SW480 (cell line): ENCODE measurements around the gene GALNT10.

Experiments
- DNase-seq: peaks from one replicate; pipeline ENCODE4 v3.0.0-alpha.2; 2016; ENCODE audit warnings: low spot score

The GALNT10 gene

GRCh38 chr5:154267516-154267915 lies 77.0 kb downstream of the GALNT10 start:
- no peak for DNase-seq

GRCh38 chr5:154268073-154268472 lies 77.5 kb downstream of the GALNT10 start:
- no peak for DNase-seq

DNA sequence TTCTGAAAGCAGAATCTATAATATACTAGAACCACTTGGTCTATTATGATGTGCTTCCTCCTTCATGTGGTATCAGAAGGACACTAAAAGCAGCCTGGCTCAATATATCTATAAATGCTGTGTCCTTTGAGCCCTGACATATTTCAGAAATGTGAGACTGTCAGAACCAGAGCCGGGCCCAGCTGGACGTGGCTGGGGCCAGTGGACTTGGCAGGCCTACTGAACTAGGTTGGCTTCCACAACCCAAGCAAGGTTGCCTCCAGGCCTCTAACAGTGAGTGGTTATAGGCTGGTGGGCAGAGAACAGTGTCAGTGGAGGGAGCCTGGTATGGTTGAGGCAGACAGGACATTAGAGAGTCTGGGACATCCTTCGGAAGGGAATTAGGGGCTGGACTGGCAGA lies 78.9 kb downstream of the GALNT10 start:
- DNase-seq = no peak

GRCh38 chr5:154271466-154271865 lies 80.9 kb downstream of the GALNT10 start:
- no peak for DNase-seq

- no peak for DNase-seq
Observed at GRCh38 chr5:154271936-154272514, 81.5 kb downstream of the GALNT10 start.

- peak; percentile 13 for DNase-seq
Observed at GRCh38 chr5:154273028-154273617, 82.6 kb downstream of the GALNT10 start.

DNA sequence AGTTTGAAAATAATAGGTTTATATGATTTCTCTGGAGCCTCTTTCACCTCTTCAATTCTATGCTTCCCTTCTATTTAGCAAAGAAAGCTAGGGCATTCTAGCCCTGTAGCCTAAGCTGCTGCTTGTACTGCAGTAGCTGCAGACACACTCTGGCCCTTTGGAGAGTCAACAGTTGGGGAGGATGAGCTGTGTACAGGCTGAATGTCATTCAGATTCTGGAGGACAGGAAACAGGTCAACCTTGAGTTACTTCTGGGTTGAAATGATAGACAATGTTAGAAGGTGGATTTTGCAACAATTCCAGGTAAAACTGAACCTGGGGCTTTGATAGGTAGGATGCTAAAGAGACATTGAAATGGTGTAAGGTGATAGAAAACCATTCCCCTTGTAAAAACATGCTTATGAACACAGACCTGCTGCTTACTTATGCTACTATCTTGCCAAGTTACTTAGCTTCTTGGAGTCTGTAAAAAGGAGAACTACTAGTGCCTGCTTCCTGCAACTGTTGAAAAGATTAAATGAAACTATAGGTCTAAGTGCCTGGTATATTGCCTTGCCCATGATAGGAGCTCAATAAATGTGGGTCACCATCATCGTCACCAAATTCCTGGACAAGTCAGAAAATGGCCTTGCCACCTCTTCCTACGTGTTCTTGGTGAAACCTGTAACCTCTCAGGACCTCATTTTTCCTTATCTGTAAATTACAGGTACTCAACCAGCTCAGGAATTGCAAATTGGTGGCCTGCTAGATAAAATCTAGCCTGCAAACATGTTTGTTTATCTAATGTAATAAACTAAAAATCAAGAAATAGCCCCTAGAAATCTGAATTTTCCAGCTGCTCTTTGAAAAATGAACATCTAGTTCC lies 83.7 kb downstream of the GALNT10 start:
- DNase-seq = no peak

DNA sequence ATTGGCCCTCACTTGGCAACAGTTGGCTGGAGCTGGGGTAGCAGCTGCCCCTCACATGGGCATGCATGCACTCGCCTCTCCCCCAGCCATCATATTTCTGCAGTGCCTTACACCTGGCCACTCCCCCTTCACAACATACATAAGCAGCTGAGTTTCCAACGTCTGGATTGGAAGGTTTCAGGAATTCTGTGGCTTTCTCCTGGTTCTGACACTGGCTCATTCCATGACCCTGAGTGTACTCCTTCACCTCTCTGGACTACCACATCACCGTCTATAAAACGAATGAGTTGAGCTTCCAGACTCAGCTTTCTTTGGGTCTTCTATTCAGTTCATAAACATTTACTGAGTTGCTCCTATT lies 84.3 kb downstream of the GALNT10 start:
- no peak for DNase-seq

- DNase-seq = no peak
Observed at GRCh38 chr5:154275566-154275965, 85.0 kb downstream of the GALNT10 start.

DNA sequence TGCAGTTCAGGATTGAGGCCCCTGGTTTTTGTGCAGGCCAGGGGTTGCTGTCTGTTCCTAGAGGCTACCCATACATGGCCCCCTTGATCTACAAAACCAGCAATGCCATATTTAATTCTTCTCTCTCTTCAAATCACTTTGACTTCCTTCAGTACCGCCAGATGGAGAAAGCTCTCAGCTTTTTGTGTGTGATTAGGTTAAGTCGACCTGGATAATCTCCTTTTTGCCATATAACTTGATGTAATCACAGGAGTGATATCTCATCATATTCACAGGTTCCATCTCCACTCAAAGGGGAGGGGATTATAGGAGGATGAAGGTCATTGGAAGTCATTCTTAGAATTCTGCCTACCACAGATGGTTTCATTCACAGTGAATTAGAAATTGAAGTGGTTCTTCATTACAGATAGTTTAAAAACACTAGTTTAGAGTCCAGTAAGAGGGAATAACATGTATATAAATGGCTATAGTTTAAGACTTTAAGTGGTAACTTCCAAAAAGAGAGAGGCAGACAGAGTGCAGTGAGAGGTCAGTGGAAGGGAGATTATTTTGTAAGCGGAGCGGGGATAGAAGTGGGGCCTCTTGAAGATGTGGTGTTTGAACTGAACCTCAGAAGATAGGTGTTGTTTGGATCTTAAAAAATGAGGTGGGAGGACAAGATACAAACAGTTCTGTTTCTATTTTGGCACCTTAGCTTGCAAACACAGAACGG lies 85.9 kb downstream of the GALNT10 start:
- no peak for DNase-seq

- no peak for DNase-seq
Observed at GRCh38 chr5:154276973-154277331, 86.4 kb downstream of the GALNT10 start.

DNA sequence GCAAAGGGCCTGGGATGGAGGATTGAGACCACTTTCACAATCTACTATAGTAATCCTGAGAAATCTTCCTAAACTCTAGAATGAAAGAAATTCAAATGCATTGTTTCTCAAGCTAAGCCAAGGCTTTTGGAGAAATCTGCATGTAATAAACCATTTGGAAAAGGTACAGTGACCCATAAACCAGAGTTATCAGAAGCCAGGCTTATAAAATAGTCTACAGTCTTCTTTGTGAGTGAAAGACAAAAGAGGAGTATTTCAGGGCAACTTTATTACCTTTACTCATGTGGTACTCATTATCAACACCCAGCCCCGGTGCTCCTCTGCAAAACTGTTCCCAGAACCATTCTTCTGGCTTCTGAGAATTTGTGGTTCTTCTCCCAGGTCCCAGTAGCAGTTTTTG lies 87.0 kb downstream of the GALNT10 start:
- no peak for DNase-seq

DNA sequence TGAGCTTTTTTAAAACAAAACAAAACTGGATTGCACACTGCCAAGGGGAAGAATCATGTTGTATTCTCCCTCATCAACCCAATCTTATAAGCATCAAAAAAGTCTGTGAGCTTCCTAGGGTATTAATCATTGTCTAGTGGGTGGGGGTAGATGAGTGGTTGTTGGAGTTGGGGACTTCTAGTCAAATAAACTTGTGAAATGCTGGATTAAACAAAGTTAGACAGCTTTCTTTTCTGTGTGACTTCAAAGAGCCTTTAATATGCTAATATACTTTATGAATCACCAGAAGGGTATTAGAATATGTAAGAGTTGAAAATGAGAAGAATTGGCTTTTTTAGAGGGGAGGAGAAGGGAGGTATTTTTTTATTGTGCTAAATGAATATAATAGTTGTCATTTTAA lies 87.7 kb downstream of the GALNT10 start:
- no peak for DNase-seq

DNA sequence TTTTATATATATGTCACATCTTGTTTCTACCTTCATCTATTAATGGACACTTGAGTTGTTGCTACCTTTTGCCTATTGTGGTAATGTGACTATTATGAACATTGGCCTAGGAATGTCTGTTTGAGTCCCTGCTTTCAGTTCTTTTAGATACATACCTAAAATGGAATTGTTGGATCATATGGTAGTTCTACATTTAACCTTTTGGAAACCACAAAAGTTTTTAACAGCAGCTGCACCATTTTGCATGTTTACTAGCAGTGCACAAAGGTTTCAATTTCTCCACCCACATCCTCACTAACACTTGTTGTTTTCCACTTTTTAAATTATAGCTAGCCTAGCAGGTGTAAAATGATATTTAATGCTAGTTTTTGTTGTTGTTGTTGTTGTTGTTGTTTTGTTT lies 88.4 kb downstream of the GALNT10 start:
- DNase-seq = no peak

DNA sequence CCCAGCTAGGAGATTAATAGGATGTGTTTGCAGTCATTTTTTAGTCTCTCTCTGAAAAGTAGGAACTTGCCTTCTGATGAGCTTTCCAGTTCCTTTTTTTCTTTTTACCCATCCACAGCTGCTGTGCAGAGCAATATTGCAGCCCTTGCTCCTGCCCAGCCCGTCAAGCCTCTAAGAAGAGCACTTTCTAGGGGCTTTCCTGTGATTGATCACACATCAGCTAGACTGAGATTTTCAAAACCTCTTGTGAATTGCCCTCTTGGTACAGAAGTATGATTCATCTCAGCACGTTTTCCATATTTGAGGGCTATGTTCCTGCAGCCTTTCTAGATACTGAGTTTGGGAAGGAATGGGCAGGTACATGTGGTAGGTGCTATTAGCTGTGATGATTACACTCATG lies 93.9 kb downstream of the GALNT10 start:
- DNase-seq = no peak

DNA sequence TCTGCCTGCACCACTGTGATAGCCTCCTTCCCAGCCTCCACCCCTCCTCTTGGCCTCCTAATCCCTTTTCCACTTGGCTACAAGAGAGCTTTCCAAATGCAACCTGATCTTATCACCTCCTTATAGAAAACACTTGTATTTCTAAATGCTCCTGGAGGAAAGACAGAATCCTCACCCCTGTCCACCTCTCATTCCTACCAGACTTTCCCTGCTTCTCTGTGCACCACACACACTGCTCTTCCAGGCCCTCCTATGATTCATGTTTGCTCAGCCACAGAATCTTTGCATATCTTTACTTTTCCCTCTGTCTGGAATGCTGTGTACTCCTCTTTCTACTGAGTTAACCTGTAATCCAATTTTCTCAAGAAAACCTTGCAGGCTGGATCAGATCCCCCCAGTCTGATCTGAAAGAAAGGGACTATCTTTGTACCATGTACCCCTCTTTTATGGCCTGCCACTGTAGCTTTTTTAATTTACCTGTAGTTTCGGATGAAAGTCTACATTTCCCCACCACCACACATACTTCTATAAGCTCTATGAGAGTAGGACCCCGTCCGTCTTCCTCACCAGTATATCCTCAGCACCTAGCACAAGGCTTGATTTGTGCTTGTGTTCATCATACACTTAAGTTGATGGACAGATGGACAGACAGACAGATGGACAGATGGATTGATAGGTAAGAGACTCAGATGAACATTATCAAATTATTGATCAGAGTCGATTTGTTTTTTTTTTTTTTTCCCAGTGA lies 95.3 kb downstream of the GALNT10 start:
- no peak for DNase-seq

GRCh38 chr5:154286557-154286956 lies 96.0 kb downstream of the GALNT10 start:
- DNase-seq = no peak

DNA sequence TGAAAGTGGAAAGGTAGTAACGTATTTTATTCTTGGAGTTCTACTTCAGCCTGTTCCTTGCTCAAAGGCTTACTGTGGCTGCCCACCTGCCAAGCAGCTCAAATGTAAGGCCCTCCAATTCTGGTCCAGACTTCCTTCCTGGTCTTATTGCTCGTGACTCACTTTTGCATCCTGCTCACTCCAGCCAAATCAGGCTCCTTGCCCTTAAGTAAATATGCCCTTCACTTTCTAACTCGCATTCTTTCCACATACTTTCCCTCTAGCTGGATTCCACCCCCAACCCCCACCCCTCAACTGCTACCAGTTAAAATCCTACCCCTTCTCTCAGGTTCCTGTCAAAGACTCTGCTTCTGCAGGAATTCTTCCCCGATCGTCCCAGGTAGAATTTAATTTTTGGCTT lies 96.6 kb downstream of the GALNT10 start:
- DNase-seq = no peak

- no peak for DNase-seq
Observed at GRCh38 chr5:154288145-154288544, 97.6 kb downstream of the GALNT10 start.

- no peak for DNase-seq
Observed at GRCh38 chr5:154291917-154292316, 101.4 kb downstream of the GALNT10 start.

- DNase-seq = no peak
Observed at GRCh38 chr5:154293219-154293618, 102.7 kb downstream of the GALNT10 start.

- no peak for DNase-seq
Observed at GRCh38 chr5:154295551-154295950, 105.0 kb downstream of the GALNT10 start.
